Ascending aorta (tissue), 2 donors: ENCODE measurements around the gene MACF1. TPM values are rescaled to one million over a fixed set of nuclear protein-coding genes. Genes with fewer than 3 reads are reported as not detected.
"Not testable (repeated sequence)": the region's sequence is repeated elsewhere in the genome, so short reads cannot be mapped to it uniquely, and the experiment has no call there.

Experiments
- DNase-seq, 2 donors: peaks; one replicate each; pipeline ENCODE4 v3.0.0-alpha.2; 2019; ENCODE audit warnings: low spot score in 2 of 2
- H3K27ac ChIP-seq, 2 donors: fragments of 200-600 bp; sonication (generic); one replicate each; pipeline ENCODE4 v1.5.1; 2016 to 2017; ENCODE audit warnings: mild to moderate bottlenecking in 1 of 2
- H3K27me3 ChIP-seq: fragments of 200-600 bp; sonication (generic); one replicate; pipeline ENCODE4 v1.5.1; 2017
- H3K36me3 ChIP-seq, 2 donors: fragments of 200-600 bp; sonication (generic); one replicate each; pipeline ENCODE4 v1.5.1; 2016
- H3K4me1 ChIP-seq, 2 donors: fragments of 200-600 bp; sonication (generic); one replicate each; pipeline ENCODE4 v1.5.1; 2016 to 2017; ENCODE audit warnings: mild to moderate bottlenecking in 1 of 2
- H3K4me3 ChIP-seq, 2 donors: fragments of 200-600 bp; sonication (generic); one replicate each; pipeline ENCODE4 v1.5.1; 2016 to 2017; ENCODE audit warnings: mild to moderate bottlenecking in 1 of 2
- H3K9me3 ChIP-seq, 2 donors: fragments of 200-600 bp; sonication (generic); one replicate each; pipeline ENCODE4 v1.5.1; 2016
- CTCF ChIP-seq, 3 experiments: fragments of 200-600 bp in 2 of 3; fragments of 450-650 bp in 1 of 3; sonication (generic) in 2 of 3; IDR thresholded peaks; one replicate each; pipeline ENCODE4 v1.5.1; 2016 to 2019; ENCODE audit warnings: antibody characterized with exemption in 3 of 3, mild to moderate bottlenecking in 1 of 3, moderate library complexity in 1 of 3
- intact Hi-C: fragments of 100-400 bp; cut with DNase I; formaldehyde crosslinking; loops from one replicate; pipeline ENCODE4 v1.15.1; 2023
- total RNA-seq: library from RNA; depleted of rRNA; stranded (reverse); fragments of >200 nt; gene quantifications from one replicate; pipeline ENCODE4 v1.1.0, GENCODE V29; 2016

Gene MACF1
- total RNA-seq, 1 donor from 2014 or later, result 279 TPM

GRCh38 chr1:39160703-39161102 is 43.8 kb upstream of the MACF1 start:
- Histone ChIP-seq H3K27me3 (no peaks in the 10 kb centered on the region), H3K9me3 (no peaks in the 10 kb centered on the region), H3K4me1 (peaks cover 0 to 36% of the 10 kb centered on the region in 2 donors), H3K36me3 (no peaks in the 10 kb centered on the region), H3K27ac (no peak overlapping the region), H3K4me3 (no peak overlapping the region)
- no peak for DNase-seq
- no peak for TF ChIP-seq CTCF (IDR thresholded peaks at IDR 0.05)
- intact Hi-C loops, result no loop called here

- H3K27ac ChIP-seq, intact Hi-C loops, H3K36me3 ChIP-seq, H3K4me3 ChIP-seq, DNase-seq, H3K9me3 ChIP-seq, H3K27me3 ChIP-seq: not testable (repeated sequence)
- H3K4me1 ChIP-seq, result peaks cover 0 to 41% of the 10 kb centered on the region in 2 donors
Measured at GRCh38 chr1:39161811-39162210, 42.7 kb upstream of the MACF1 start.

GRCh38 chr1:39163469-39163868 is 41.0 kb upstream of the MACF1 start:
- Histone ChIP-seq H3K9me3 (no peaks in the 10 kb centered on the region), H3K27ac (no peak overlapping the region), H3K4me3 (no peak overlapping the region), H3K4me1 (peaks cover 0 to 34% of the 10 kb centered on the region in 2 donors), H3K27me3 (no peaks in the 10 kb centered on the region), H3K36me3 (no peaks in the 10 kb centered on the region)
- no peak for TF ChIP-seq CTCF (IDR thresholded peaks at IDR 0.05)
- intact Hi-C loops, result no loop called here
- DNase-seq, result no peak

GRCh38 chr1:39164256-39164655 is 40.2 kb upstream of the MACF1 start:
- TF ChIP-seq CTCF (IDR thresholded peaks at IDR 0.05), result no peak
- no peak overlapping the region for H3K4me3 ChIP-seq
- no peaks in the 10 kb centered on the region for H3K36me3 ChIP-seq
- intact Hi-C loops, result no loop called here
- DNase-seq, result no peak
- H3K27ac ChIP-seq, result no peak overlapping the region
- peaks cover 0 to 26% of the 10 kb centered on the region in 2 donors for H3K4me1 ChIP-seq
- no peaks in the 10 kb centered on the region for H3K27me3 ChIP-seq
- no peaks in the 10 kb centered on the region for H3K9me3 ChIP-seq

- H3K4me1 ChIP-seq, result peaks cover 0 to 21% of the 10 kb centered on the region in 2 donors
Measured at GRCh38 chr1:39165049-39165448, 39.4 kb upstream of the MACF1 start.

GRCh38 chr1:39165488-39165887 is 39.0 kb upstream of the MACF1 start:
- DNase-seq, result no peak
- intact Hi-C loops, result no loop called here

More at GRCh38 chr1:39165049-39165448, 39.4 kb upstream of the MACF1 start:
- H3K36me3 ChIP-seq, result no peaks in the 10 kb centered on the region
- no peak overlapping the region for H3K4me3 ChIP-seq
- no peak for DNase-seq
- intact Hi-C loops, result no loop called here
- H3K9me3 ChIP-seq, result no peaks in the 10 kb centered on the region
- no peak for TF ChIP-seq CTCF (IDR thresholded peaks at IDR 0.05)
- no peaks in the 10 kb centered on the region for H3K27me3 ChIP-seq
- no peak overlapping the region for H3K27ac ChIP-seq

More at GRCh38 chr1:39165488-39165887, 39.0 kb upstream of the MACF1 start:
- no peak for TF ChIP-seq CTCF (IDR thresholded peaks at IDR 0.05)
- no peaks in the 10 kb centered on the region for H3K9me3 ChIP-seq
- H3K27me3 ChIP-seq, result no peaks in the 10 kb centered on the region
- no peaks in the 10 kb centered on the region for H3K36me3 ChIP-seq
- no peak overlapping the region for H3K4me3 ChIP-seq
- peaks cover 0 to 17% of the 10 kb centered on the region in 2 donors for H3K4me1 ChIP-seq
- no peak overlapping the region for H3K27ac ChIP-seq
